ENCODE results near the gene RASA3. TPM values are rescaled to one million over a fixed set of nuclear protein-coding genes. Genes with fewer than 3 reads are reported as not detected.

RASA3 gene
- total RNA-seq, 1 donor from 2014 or later = 41.1 TPM

- no peak overlapping the region for H3K4me3 ChIP-seq (ENCODE audit: insufficient read depth, low read depth, low read length)
- H3K4me2 ChIP-seq (ENCODE audit: low read length) = no peak overlapping the region
- H3K36me3 ChIP-seq (ENCODE audit: insufficient read depth, low read length) = peaks cover 7% of the 10 kb centered on the region
- H3K27me3 Mint-ChIP-seq (ENCODE audit: low read depth, unreplicated experiment) = no peaks in the 10 kb centered on the region
- DNase-seq (ENCODE audit: low read depth) (no peak), FAIRE-seq (no peak)
- H2AFZ ChIP-seq (ENCODE audit: low read depth, low read length) = no peak overlapping the region
- H3K9ac ChIP-seq (ENCODE audit: low read length) = no peak overlapping the region
- no peak overlapping the region for H3K27ac Mint-ChIP-seq (ENCODE audit: unreplicated experiment)
- TF ChIP-seq, protein P1, sequence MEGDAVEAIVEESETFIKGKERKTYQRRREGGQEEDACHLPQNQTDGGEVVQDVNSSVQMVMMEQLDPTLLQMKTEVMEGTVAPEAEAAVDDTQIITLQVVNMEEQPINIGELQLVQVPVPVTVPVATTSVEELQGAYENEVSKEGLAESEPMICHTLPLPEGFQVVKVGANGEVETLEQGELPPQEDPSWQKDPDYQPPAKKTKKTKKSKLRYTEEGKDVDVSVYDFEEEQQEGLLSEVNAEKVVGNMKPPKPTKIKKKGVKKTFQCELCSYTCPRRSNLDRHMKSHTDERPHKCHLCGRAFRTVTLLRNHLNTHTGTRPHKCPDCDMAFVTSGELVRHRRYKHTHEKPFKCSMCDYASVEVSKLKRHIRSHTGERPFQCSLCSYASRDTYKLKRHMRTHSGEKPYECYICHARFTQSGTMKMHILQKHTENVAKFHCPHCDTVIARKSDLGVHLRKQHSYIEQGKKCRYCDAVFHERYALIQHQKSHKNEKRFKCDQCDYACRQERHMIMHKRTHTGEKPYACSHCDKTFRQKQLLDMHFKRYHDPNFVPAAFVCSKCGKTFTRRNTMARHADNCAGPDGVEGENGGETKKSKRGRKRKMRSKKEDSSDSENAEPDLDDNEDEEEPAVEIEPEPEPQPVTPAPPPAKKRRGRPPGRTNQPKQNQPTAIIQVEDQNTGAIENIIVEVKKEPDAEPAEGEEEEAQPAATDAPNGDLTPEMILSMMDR (IDR thresholded peaks at IDR 0.05; ENCODE audit: insufficient read depth, low read depth, low read length) = no peak
- no peak for TF ChIP-seq EZH2 (IDR thresholded peaks at IDR 0.05; ENCODE audit: insufficient read depth, low read length)
- no peaks in the 10 kb centered on the region for H3K79me2 ChIP-seq (ENCODE audit: insufficient read depth, low read length)
- peaks cover 5% of the 10 kb centered on the region for H3K9me3 ChIP-seq (ENCODE audit: insufficient read depth, low read depth, low read length)
- no peaks in the 10 kb centered on the region for H3K4me1 Mint-ChIP-seq (ENCODE audit: low read depth, unreplicated experiment)
- no peaks in the 10 kb centered on the region for H3K27me3 ChIP-seq (ENCODE audit: insufficient read depth, low read length)
- peaks cover 12% of the 10 kb centered on the region for H3K9me3 Mint-ChIP-seq (ENCODE audit: unreplicated experiment)
- no peak overlapping the region for H3K4me3 Mint-ChIP-seq (ENCODE audit: unreplicated experiment)
- no peaks in the 10 kb centered on the region for H4K20me1 ChIP-seq (ENCODE audit: insufficient read depth, low read length)
- no peaks in the 10 kb centered on the region for H3K4me1 ChIP-seq (ENCODE audit: insufficient read depth, low read length)
- no peak overlapping the region for H3K27ac ChIP-seq (ENCODE audit: low read depth, low read length)
- peaks cover 28% of the 10 kb centered on the region for H3K36me3 Mint-ChIP-seq (ENCODE audit: low read depth, unreplicated experiment)
These were observed 168.0 kb downstream of the RASA3 start for GRCh38 chr13:113964251-113964995.

DNA sequence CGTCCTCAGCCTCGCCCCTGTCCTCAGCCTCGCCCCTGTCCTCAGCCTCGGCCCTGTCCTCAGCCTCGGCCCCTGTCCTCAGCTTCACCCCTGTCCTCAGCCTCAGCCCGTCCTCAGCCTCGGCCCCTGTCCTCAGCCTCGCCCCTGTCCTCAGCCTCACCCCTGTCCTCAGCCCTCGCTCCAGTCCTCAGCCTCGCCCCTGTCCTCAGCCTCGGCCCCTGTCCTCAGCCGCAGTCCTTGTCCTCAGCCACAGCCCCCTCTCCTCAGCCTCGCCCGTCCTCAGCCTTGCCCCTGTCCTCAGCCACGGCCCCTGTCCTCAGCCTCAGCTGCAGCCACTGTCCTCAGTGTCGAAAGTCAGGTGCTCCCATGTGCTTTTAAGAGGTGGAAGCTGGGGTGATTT is 169.0 kb downstream of the RASA3 start:
- Histone ChIP-seq H4K20me1 (ENCODE audit: insufficient read depth, low read length) (no peaks in the 10 kb centered on the region), H3K9ac (ENCODE audit: low read length) (no peak overlapping the region), H3K4me2 (ENCODE audit: low read length) (no peak overlapping the region), H3K4me1 (ENCODE audit: insufficient read depth, low read length) (no peaks in the 10 kb centered on the region), H3K79me2 (ENCODE audit: insufficient read depth, low read length) (no peaks in the 10 kb centered on the region), H2AFZ (ENCODE audit: low read depth, low read length) (no peak overlapping the region), H3K4me3 (ENCODE audit: insufficient read depth, low read depth, low read length) (no peak overlapping the region), H3K36me3 (ENCODE audit: insufficient read depth, low read length) (peaks cover 7% of the 10 kb centered on the region), H3K27me3 (ENCODE audit: insufficient read depth, low read length) (no peaks in the 10 kb centered on the region), H3K9me3 (ENCODE audit: insufficient read depth, low read depth, low read length) (peaks cover 11% of the 10 kb centered on the region), H3K27ac (ENCODE audit: low read depth, low read length) (no peak overlapping the region)
- Mint-ChIP-seq H3K27me3 (ENCODE audit: low read depth, unreplicated experiment) (no peaks in the 10 kb centered on the region), H3K4me1 (ENCODE audit: low read depth, unreplicated experiment) (no peaks in the 10 kb centered on the region), H3K27ac (ENCODE audit: unreplicated experiment) (no peak overlapping the region), H3K9me3 (ENCODE audit: unreplicated experiment) (peaks cover 20% of the 10 kb centered on the region), H3K4me3 (ENCODE audit: unreplicated experiment) (no peak overlapping the region), H3K36me3 (ENCODE audit: low read depth, unreplicated experiment) (peaks cover 34% of the 10 kb centered on the region)
- DNase-seq (ENCODE audit: low read depth) (no peak), FAIRE-seq (no peak)
- TF ChIP-seq, protein P1 (IDR thresholded peaks at IDR 0.05; ENCODE audit: insufficient read depth, low read depth, low read length) = no peak
- TF ChIP-seq EZH2 (IDR thresholded peaks at IDR 0.05; ENCODE audit: insufficient read depth, low read length) = no peak

- Mint-ChIP-seq H3K36me3 (ENCODE audit: low read depth, unreplicated experiment) (peaks cover 36% of the 10 kb centered on the region), H3K4me3 (ENCODE audit: unreplicated experiment) (no peak overlapping the region), H3K9me3 (ENCODE audit: unreplicated experiment) (peaks cover 22% of the 10 kb centered on the region), H3K27me3 (ENCODE audit: low read depth, unreplicated experiment) (no peaks in the 10 kb centered on the region), H3K27ac (ENCODE audit: unreplicated experiment) (no peak overlapping the region), H3K4me1 (ENCODE audit: low read depth, unreplicated experiment) (no peaks in the 10 kb centered on the region)
- H4K20me1 ChIP-seq (ENCODE audit: insufficient read depth, low read length) = no peaks in the 10 kb centered on the region
- TF ChIP-seq EZH2 (IDR thresholded peaks at IDR 0.05; ENCODE audit: insufficient read depth, low read length) = no peak
- TF ChIP-seq, protein P1 (IDR thresholded peaks at IDR 0.05; ENCODE audit: insufficient read depth, low read depth, low read length) = no peak
- H3K9ac ChIP-seq (ENCODE audit: low read length) = no peak overlapping the region
- H3K36me3 ChIP-seq (ENCODE audit: insufficient read depth, low read length) = peaks cover 7% of the 10 kb centered on the region
- FAIRE-seq = no peak
- no peaks in the 10 kb centered on the region for H3K27me3 ChIP-seq (ENCODE audit: insufficient read depth, low read length)
- H3K4me1 ChIP-seq (ENCODE audit: insufficient read depth, low read length) = no peaks in the 10 kb centered on the region
- H3K9me3 ChIP-seq (ENCODE audit: insufficient read depth, low read depth, low read length) = peaks cover 11% of the 10 kb centered on the region
- no peak overlapping the region for H3K4me3 ChIP-seq (ENCODE audit: insufficient read depth, low read depth, low read length)
- H3K4me2 ChIP-seq (ENCODE audit: low read length) = no peak overlapping the region
- DNase-seq (ENCODE audit: low read depth) = no peak
- no peak overlapping the region for H2AFZ ChIP-seq (ENCODE audit: low read depth, low read length)
- no peaks in the 10 kb centered on the region for H3K79me2 ChIP-seq (ENCODE audit: insufficient read depth, low read length)
- H3K27ac ChIP-seq (ENCODE audit: low read depth, low read length) = no peak overlapping the region
These were observed 169.4 kb downstream of the RASA3 start for GRCh38 chr13:113962975-113963374.

All from astrocyte (in vitro differentiated cells and primary cell).